ENCODE results near the gene ZC3H4.

ZC3H4 gene

DNA sequence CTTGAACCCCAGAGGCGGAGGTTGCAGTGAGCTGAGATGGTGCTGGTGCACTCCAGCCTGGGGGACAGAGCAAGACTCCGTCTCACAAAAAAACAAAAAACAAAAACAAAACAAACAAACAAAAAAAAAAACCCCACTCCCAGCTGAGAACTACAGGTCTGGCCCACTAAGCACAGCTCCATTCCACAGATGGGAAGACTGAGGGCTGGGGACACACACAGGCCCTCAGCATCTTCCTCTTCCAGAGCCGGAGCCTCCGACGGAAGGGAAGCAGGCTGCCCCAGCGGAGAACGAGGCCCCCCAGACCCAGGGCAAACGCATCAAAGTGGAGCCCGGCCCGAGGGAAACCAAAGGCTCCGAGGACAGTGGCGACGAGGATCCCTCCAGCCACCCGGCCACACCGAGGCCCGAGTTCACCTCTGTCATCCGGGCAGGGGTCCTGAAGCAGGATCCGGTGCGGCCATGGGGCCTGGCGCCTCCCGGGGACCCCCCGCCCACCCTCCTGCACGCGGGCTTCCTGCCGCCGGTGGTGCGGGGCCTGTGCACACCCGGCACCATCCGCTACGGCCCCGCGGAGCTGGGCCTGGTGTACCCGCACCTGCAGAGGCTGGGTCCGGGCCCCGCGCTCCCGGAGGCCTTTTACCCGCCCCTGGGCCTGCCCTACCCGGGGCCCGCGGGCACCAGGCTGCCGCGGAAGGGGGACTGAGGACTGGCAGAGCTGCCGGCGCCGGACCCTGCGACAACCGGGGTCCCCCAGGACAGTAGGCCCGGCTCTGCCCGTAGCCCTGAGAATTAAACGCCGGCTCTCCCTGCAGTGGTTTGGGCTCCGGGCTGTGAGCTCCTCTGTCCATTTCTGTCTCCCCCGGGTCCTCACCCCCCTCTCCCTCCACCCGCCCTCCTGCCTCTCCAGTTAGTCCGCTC, 68.4 kb downstream of the ZC3H4 start:
- no peak for DNase-seq

DNA sequence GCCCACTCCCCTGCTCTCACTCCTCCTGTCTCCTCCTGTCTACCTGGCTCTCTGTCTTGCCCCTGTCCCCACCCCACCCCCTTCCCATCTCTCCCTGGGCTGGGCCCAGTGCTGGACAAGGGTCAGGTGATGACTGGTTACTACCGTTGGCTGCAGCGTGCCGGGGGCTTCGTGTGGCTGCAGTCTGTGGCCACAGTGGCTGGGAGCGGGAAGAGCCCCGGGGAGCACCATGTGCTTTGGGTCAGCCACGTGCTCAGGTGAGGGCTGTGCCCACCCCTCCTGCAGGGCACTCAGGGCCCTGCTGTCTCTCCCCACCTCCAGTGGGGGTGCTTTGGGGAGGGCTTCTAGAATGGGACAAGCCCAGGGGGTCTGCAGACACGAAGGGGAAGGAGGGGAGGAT, 72.7 kb downstream of the ZC3H4 start:
- no peak for DNase-seq

DNA sequence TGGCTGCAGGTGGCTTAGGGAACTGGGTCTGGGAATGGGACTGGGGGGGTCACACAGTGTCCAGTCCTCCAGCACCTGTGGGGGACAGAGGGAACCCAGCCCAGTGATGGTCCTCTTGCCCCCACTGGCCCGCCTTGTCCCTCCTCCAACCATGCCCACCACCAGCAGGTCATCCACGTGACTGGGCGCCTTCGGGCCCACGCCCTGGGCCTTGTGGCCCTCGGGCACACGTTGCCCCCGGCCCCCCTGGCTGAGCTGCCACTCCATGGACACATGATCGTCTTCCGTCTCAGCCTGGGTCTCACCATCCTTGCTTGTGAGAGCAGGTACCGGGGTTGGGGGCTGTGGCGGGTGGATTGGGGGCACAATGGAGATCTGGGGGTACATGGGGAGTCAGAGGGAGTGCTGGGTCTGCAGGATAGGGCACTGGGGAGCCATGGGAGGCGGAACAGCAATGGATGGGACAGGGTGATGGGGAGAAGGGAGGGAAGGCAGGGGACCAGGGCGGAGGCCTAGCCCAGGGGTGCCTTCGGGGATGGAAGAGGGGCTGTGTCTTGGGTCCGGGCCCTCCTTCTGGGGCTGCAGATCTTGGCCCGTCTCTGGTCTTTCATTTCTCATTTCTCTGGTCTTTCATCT, 74.2 kb downstream of the ZC3H4 start:
- no peak for DNase-seq

DNA sequence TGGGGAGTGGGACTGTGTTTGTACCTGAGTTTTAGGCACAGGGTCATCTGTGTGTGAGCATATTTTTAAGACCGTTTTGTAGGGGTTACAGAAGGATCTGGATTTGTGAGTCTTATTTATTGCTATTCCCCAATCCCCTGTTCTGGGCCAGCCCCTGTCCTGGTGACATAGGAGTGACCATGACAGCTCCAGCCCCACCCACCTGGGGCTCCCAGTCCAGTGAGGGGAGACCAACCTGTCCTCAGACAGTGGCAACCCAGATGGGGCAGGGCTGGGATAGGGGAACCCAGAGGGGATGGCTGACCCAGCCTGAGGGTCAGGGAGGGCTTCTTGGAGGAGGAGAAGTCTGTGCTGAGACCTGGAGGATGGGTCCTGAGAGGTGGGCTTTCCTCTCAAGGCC, 75.8 kb downstream of the ZC3H4 start:
- no peak for DNase-seq

DNA sequence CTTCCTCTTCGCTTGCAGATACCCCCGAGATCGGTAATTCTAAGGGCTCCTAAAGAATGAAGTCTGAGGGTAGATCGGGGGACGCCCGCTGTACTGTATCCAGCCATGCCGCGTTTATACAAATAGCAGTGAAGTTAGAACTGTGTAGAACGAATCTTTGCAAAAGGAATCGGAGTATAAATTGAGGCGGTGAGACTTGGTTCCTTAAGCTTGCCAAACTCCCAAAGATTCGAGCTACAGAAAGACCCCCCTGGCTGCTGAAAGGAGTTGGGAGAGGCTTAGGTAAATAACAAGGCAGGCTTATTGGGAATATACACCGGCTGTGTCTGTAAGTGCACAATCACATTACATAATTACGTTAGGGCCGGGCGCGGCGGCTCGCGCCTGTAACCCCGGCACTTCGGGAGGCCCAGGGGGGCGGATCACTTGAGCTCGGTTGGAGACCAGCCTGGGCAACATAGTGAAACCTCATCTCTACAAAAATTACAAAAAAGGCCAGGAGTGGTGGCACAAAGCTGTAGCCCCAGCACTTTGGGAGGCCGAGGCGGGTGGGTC, 77.4 kb downstream of the ZC3H4 start:
- DNase-seq, result peak; percentile 19

DNA sequence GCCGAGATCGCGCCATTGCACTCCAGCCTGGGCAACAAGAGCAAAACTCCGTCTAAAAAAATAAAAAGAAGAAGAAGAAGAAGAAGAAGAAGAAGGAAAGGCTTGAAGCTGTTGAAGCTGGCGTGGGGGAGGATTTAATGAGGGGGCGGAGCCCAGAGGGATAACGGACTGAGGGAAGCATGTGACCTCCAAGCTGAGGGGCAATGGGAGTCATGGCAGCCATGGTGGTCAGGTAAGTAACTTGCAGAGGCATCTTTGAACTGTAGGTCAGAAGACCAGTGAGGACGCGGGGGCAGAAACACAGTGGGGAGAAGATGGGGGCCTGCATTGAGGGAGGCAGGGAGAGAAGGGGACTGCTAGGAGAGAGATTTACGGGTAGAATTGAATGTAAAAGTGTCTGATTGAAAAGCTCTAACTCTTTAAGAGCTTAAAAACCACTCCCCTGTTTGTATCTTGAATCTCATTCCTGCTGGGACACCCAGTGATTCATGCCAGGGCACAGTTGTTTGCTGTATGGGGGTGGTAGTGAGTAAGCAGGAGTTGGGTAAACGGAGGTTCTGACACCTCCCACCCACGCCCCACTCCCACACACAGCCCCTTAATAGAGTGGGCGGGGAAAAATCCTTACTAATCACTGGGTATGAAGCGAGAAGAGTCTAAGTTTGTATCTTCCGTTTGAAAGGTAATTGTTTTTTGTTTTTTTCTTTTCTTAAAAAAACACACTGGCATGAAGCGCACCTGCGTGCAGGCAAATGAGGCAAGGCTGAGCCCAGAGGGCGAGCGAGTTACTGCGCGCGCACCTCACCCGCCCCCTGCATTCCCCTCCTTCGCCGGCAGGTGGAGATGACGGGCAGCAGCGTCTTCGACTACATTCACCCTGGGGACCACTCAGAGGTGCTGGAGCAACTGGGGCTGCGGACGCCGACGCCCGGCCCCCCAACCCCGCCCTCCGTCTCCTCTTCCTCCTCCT, 78.2 kb downstream of the ZC3H4 start:
- DNase-seq, result peak; percentile 53

DNA sequence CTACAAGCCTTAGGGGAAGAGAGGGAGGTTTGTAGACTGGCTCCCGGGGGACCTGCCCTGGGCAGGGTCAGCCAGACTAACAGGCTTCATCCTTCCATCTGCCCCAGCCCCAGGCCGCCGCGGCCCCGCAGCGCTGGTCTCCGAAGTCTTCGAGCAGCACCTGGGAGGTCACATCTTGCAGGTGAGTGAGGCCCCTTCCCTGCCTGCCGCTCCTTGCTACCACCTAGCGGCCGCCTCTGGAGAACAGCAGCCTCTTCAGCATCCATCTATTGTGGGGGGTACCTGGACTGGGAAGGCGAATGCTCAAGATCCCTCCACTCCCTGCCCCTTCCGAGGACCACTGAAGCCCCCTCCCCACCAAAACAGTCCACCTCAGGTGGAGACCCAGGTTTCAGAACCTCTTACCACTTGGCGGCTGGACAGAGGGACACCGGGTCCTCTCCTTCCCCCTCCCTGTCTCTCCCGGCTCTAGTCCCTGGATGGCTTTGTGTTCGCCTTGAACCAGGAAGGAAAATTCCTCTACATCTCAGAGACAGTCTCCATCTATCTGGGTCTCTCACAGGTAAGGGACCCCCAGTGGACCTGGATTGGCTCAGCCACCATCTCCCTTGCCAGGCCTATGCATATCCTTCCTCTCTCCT, 81.3 kb downstream of the ZC3H4 start:
- DNase-seq, result no peak

DNA sequence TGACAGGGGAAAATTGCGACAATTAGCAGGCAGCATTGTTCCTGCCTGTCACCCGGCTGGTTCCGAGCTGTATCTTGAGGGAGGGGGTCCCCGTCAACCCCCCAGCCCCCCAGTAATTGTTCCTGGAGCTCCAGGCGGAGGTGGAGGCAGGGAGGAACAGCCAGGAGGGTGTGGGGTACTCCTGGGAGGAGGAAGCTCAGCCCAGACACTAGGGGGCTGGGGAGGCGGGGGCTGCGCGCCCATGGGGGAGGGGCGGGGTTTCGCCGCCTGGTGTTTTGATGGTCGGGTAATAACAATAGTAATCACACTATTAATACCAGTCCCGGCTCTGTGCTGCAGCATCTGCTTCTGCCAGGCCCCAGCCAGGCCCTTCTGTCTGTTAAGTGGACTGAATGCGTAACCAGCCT, 85.4 kb downstream of the ZC3H4 start:
- DNase-seq, result no peak

DNA sequence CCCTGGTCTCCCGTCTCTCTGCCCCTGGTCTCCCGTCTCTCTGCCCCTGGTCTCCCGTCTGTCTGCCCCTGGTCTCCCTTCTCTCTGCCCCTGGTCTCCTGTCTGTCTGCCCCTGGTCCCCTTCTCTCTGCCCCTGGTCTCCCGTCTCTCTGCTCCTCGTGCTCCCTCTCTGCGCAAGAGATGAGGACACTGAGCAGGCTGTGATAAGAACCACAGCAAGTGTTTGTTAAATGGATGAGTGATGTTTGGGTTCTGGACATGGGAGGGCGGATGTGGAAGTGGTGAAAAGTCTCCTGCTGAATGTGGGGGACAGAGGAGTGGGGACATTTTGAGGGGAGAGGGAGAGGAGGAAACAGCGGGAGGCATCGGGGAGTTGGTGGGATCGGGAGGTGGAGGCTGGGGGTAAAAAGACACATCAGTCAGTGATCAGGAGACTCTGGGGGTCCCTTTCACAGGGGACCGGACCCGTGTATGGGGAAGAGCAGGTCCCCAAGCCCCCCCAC, 85.9 kb downstream of the ZC3H4 start:
- no peak for DNase-seq

DNA sequence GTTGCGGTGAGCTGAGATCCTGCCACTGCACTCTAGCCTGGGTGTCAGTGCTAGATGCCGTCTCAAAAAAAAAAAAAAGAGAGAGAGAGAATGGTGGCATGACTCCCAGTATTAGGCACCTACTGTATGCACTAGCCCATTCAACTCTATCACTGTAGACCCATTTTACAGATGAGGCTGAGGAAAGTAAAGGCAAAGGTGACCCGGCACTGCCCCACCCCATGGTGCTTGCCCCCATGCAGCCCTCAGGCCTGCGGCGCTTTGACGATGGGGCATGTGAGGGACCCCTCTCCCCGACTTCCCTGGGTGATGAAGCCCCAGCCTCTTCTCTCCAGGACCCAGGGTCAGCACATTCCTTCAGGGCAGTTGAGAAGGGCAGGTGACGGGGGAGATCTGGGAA, 86.7 kb downstream of the ZC3H4 start:
- DNase-seq, result no peak

DNA sequence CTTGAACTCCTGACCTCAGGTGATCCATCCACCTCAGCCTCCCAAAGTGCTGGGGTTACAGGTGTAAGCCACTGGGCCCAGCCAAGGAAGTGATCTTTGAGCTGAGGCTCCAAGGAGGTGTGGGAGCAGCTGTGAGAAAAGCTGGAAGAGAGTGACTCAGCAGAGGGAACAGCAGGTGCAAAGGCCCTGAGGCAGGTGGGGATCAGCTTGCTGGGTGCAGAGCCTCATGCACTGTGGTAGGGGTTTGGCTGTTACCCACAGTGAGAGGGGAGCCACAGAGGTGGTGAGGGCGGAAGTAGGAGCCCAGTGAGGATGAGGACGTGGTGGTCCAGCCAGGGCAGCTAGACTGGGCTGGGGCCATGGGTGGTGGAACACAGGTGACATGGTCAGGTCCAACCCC, 87.4 kb downstream of the ZC3H4 start:
- no peak for DNase-seq

DNA sequence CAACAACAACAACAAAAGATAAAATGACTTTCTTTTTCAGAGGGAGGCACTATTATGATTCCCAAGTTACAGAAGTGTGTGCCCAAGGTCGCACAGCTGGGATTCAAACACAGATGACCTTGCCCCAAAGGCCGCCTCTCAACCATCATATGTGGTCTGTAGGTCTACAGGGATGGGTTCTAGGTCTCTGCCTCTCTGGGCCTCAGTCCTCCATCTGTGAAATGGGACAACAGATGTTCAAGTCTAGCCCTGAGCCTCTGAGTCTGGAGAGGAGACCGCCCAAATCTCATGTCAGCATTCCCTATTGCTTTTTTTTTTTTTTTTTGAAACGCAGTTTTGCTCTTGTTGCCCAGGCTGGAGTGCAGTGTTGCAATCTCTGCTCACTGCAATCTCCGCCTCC, 89.1 kb downstream of the ZC3H4 start:
- no peak for DNase-seq

DNA sequence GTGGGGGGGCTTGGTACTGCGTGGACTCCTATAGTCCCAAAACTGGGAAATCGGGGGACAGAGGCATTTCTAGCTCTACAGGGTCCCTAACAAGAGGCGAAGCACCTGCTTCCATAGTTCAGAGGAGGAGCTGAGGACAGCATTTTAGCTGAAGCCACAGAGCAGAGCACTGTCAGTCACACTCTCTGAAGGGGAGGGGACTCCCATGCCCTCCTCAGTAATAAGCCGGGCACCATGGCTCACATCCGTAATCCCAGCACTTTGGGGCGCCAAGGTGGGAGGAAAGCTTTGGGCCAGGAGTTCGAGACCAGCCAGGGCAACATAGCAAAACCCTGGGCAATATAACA, 90.2 kb downstream of the ZC3H4 start:
- DNase-seq, result no peak

DNA sequence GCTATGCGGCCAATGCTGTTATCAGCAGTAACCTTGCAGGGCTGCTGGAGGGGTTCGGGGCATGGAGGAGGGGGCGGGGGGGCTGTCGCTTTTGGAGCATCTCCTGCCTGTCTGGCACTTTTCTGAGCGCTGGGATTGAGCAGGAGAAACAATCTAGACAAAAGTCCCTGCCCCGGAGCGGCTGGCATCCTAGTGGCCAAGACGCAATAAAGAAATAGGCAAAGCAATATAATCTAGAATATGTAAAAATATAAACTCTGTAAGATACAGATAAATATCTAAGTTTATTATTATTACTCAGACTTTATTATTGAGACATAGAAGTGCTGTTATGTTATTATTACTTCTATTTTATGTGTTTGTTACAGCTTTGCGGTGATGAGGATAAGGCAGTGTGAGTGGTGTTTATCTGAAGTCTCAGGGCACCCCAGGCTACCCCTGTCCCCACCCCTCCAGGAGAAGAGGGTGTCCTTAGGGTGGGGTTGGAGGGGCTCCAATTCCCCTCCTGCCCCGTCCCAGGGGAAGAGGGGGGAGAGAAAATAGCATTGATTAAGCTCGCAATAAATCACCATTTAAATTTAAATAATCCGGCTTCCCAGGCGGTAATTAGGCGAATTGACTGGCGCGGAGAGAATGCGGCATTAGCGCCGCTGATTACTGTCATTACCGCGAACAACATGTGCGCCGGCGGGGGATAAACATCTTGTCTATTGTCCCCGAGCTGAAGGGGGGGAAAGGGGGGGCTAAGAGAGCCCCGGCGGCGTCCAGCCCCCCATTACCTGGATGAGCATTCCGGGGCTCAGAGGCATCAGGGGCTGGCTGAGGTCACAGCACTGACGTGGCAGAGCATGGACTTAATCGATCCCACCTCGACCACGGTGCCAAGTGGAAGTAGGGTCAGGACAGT, 90.8 kb downstream of the ZC3H4 start:
- no peak for DNase-seq

DNA sequence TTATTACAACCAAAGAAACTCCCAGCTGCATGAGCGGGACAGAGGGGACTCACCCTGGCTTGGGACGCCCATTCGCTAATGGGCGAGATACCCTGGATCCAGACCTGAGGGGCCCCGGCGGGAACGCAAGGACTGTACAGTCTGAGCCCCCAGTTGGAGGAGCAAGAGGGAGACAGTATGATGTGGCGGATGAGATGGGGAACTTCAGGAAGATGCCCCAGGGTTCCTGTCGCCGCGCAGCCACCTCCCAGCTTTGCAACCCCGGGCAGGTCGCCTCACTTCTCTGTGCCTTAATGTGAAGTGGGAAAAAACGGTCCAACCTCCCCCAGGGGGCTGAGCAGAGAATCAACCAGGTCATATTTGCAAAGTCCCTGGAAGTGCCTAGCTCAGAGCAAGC, 91.4 kb downstream of the ZC3H4 start:
- DNase-seq, result no peak

DNA sequence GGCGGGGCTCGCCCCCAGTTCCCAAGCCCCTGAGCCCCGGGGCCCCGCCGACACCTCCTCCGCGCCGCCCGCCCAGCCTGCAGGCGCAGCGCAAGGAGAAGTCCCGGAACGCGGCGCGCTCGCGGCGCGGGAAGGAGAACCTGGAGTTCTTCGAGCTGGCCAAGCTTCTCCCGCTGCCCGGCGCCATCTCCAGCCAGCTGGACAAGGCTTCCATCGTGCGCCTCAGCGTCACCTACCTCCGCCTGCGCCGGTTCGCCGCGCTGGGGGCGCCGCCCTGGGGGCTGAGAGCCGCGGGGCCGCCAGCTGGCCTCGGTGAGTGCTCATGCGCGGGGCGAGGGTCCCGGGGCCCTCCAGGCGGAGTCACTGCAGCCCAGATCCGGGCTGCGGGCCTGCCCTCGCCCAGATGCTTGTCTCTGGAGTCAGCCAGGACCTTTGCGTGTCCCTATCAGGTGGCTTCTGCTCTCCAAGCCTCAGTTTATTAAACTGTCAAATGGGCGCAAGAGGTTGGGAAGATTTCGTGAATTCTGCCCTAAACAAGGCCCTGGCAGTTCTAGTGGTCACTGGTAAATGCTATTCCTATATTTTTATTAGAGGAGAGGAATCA, 91.9 kb downstream of the ZC3H4 start:
- no peak for DNase-seq

DNA sequence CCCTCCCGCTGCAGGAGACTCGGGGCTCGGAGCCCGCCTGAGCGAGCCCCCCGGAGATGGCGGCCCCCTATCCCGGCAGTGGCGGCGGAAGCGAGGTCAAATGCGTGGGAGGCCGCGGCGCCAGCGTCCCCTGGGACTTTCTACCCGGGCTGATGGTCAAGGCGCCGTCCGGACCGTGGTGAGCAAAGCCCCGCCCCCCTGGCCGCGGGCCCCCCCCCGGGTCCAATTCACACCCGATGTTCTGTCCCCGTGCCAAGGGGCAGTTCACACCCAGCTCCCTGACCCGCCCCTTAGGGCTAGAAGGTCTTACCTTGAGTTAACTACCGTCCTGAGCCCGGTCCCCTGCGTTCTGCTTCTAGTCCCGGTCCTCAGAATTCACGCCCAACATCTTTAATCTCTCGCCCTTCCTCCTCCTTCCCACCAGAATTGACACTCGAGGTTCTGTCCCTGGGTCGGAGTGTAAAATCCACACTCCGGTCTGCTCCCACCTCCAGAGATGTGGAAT, 92.5 kb downstream of the ZC3H4 start:
- DNase-seq, result no peak

DNA sequence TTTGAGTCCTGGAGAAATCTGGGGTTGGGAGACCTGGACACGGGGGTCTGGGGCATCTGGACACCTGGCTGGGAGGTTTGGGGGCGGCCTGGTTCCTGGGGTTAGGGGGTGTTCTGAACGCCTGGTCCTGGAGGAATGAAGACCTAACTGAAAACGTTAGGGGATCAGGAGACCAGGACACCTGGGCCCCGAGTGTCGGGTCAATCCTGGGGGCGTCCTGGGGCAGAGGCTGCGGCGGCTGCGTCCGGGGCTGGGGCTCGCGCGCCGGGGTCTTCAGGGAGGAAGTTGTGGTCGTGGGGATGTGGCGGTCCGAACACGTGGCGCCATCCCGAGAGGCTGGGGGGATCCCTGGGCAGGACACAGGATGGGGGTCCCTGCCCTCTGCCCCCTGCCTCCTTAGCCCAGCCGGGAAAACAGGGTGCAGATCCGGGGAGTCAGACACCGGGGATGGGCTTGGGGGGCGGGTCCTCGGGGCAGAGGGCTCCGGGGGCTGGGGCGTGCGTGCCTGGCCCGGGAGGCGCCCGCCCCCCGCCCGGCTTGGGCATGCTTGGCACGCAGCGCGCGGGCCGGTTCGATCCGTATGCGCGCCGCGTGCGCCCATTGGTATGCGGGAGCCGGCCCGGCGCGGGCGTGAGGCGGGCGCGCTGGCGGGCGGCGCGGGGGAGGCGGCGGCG, 93.3 kb downstream of the ZC3H4 start:
- DNase-seq, result no peak

DNA sequence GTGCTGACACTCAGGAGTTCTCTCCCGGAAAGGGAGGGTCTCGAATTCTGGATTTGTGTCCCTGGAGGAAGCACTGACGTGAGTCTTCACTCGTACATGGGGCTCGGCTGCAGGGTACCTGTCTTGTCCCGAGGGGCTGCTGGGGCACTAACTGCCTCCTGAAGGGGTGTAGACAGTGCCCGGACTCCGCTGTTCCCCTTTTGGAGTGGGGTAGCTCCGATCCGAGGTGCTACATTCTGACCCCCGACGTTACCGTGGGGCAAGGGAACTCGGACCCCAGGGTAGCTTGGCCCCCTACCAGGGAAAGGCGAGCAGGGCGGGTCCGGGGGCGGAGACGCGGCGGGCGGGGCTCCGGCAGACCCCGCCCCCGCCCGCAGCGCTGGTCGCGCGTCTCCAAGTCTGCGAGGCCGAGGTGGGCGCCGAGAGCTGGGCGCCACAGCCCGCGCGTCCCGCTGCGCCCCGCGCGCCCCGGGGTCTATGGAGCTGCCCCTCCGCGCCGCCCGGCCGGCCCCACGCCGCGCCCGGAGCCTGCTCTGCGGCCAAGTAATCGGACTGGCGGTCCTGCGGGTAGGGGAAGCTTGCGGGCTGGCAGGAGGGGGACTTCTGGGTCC, 94.0 kb downstream of the ZC3H4 start, which contains the start of gene NPAS1:
Gene NPAS1 (plus strand): TSS at position 407 of the 611 bp plus-strand sequence. CDS start 1,211 bp downstream, outside the sequence.
- DNase-seq, result no peak

All from NCI-H1436 treated with DMSO at 0.1 percent for 48 hours (cell line).